Measurements from ENCODE around the gene GLYR1.

- TF ChIP-seq CTCF (IDR thresholded peaks at IDR 0.05; ENCODE audit: poor library complexity, severe bottlenecking) = no peak
- TF ChIP-seq RAD21 (conservative IDR thresholded peaks at IDR 0.05) = no peak
- TF ChIP-seq MXI1 (conservative IDR thresholded peaks at IDR 0.05; ENCODE audit: poor library complexity, severe bottlenecking) = no peak
- TF ChIP-seq EP300 (conservative IDR thresholded peaks at IDR 0.05; ENCODE audit: poor library complexity, severe bottlenecking) = no peak
- TF ChIP-seq POLR2AphosphoS5 (IDR thresholded peaks at IDR 0.05) = no peak
- TF ChIP-seq TAF1 (IDR thresholded peaks at IDR 0.05; ENCODE audit: low read depth) = no peak
- TF ChIP-seq EZH2 (IDR thresholded peaks at IDR 0.05; ENCODE audit: borderline replicate concordance, insufficient read depth, low read length, poor library complexity, severe bottlenecking) = no peak
- no peak for TF ChIP-seq SMC3 (conservative IDR thresholded peaks at IDR 0.05; ENCODE audit: poor library complexity)
Observed at GRCh38 chr16:4847774-4848587, 893 bp upstream of the GLYR1 start.

Data from neural cell (in vitro differentiated cells).